LoVo (cell line): Measurements from ENCODE around the gene MECP2.

Experiments used
- DNase-seq: peaks from one replicate; pipeline ENCODE4 v3.0.0-alpha.2; 2016; ENCODE audit warnings: low spot score

Gene MECP2

DNA sequence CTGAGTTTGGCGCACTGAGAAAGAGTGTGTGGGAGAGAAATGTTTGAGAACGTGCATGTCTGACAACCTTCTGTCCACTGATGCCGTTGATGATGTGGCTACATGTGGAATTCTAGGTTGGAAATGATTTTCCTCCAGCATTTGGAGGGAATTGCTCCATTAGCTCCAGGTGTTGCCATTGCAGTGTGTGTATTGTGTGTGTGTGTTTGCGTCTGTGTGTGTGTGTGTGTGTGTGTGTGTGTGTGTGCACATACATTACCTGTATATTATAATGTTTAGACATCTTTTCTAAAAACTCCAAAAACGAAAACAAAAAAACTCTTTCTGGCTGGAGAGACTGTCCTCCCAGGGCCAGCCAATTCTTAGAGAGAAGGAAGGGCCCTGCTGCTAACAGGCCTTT is 18.2 kb upstream of the MECP2 start:
- DNase-seq, result no peak

DNA sequence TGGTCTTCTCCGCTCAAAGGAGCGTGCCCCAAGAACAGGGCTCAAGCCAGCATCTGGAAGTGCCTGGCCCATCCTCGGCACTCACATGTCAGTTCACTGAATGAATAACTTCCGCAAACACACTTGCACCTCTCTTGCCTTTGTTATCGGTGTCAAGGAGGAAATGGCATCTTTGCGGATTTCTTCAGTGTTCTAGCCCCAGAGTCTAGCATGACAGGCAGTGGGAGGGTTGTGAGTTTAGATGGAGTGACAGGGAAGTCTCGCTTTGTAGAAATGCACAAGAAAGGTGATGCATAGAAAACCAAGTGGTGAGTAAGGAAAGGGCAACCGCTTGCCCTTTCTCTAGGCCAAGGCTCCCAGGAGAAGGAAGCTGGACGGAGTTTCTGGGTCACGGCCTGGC is 17.6 kb upstream of the MECP2 start:
- DNase-seq, result no peak

DNA sequence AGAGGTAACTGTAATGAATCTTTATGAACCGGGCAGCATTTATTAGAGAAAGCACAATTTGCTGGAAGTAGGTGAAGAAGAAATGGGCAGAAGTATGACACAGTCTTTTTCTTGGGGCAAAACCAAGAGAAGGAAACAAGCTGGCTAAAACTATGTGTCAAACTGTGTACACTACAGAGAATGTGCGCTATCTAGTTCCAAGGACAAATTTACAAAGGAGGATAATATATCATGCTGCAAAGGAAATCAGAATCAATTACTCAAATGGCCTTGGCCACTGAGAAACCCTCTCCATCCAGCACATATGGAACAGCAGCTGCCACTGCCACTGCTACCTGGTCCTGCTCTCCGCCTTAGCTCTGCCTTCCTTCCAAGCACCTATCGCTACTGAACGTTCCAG is 17.1 kb upstream of the MECP2 start:
- DNase-seq, result no peak

DNA sequence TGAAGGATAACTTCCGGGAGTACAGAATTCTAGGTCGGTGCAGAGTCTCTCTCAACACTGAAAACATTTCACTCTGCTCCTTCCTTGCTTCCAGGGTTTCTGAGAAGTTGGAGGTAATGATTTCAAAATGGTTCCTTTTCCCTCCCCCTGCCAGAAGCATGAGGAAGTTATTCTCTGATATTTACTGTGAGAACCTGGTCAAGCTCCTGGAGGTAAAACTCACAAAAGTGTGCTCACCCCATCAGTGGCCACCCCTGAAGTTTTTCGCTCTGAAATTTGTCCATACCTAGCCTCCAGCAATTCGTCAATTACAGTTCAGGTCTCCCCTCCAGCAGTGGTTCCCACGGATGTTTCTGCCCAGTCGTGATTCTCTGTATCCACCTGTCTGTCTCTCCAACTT is 16.2 kb upstream of the MECP2 start:
- DNase-seq, result no peak

DNA sequence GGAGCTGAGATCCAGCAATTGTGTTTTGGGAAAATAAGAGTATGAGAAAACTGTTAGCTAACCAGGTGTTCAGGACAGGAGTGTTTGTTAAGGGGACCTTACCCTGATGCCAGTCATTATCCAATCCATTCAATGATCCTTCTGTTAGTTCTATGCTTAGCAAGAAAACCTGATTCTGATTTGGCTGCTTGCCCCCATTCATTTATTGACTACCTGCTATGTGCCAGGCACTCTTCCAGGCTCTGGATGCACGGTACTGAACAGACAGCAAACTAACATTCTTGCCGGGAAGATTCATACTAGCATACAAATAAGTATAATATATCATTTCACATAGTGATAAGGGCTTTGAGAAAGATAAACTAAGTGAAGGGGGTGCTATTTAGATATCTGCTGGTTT is 1.0 kb upstream of the MECP2 start:
- DNase-seq, result no peak

DNA sequence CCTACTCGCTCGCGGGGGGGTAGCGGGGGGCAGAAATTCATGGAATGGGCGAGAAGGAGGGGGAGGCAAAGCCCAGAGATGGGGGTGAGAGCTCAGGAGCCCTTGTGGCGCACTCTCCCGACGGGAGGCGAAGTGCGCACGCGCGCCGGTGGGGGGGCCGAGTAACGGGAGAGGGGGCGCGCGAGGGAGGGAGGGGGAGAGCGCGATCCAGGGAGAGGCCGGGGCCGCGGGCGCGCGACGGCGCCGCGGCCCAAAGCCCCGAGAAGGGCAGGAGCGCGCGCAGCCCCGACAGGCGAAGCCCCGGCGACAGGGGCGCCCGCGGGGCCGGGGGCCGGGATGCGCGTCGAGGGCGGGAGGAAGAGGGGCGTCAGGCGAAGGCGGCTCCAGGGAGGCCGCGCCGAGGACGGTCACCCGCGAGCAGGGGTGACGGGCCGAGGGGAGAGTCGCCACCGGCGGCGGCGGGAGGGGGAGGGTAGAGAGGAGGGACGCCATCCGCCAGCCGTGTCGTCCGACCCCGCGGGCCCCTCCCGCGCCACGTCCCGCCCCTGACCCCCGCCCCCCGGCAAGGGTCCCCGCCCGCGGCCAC is 421 bp downstream of the MECP2 start:
- DNase-seq, result peak; percentile 39

DNA sequence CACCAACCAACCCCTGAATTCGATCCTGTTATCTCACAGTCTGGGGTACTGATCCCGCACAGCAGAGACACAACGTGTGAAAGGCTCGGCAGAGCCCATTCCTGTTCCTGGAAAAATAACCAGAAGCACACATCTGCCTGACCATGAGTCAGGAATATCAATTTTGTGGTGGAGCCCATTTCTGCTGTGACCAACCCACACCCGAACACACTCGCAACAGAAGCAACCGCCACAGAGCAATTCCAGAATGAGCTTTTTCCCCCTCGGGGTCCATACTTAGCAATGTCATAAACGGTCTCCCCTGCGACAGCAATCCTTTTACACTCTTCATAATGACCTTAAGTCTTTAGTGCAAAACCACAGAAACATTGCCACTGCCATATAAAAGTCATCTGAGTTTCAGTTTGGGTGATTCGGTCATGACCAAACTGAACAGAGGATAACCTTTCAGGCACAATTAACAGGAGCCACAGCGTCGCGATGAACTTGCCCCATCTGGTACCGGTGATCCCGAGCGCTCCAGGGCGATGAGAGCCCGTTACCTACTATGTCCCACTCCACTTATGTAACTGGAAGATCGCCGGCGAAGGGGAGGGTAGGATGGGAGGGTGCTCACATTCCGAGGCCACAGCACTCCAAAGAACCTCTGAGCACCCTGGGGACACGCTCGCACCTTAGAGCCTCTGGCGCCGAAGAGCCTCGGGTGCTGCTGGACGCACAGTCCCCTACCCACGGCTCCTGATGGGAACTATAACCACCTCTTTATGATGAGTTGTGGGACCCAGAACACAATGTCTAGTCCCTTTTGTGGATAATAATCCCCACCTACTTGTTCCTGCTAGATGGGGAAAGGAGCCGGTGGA is 1.1 kb downstream of the MECP2 start:
- no peak for DNase-seq

DNA sequence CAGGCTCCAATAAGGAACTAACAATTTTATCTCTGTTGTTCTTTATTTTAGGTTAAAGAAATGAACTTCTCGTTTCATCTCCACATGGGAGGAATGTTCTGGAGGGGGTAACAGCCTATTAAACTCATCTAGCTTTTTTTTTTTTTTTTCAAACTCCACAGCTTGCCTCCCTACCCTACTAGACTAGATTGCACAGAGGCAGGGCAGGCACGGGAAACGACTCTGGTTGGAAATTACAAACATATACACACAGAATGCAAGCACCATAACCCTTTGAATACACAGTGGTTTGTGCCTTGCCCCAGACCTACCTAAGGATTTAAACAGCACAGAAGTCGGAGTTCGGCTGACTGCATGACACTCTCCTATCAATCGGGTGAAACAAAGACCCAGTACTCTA is 2.7 kb downstream of the MECP2 start:
- DNase-seq, result no peak

DNA sequence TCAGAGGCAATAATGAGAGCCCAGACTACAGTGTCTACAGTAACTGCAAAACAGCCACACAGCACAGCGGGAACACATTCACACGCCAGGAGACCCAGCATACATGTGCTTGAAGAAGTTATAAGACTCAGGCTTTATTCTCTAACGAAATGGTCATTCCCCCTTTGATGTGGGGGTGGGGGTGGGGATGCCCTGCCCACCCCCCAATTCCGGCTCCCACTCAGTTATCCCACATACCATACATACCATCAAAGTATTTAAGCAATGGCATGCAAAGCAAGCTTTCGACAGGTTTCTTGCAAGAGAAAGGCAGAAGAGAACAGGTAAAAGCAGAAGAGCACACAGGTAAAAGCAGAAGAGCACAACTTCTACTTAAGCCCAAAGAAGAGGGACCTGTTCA is 3.6 kb downstream of the MECP2 start:
- DNase-seq, result no peak

DNA sequence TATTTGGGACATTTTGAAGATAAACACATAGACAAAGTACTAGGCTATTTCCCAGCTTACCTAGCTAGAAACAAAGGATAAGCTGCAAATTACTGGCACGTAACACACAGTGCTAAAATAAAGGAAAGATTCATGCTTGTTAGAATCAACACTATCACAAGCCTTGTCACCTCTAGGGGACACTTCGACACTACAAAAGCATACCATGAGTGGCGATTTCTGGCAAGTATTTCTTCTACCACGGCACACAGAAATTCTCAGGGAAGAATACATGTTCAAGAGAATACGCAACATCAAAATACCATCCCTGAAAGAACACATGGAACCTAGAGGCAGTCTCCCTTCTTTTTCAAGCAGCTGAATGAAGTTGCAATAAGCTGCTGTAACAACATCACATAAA is 5.1 kb downstream of the MECP2 start:
- no peak for DNase-seq

DNA sequence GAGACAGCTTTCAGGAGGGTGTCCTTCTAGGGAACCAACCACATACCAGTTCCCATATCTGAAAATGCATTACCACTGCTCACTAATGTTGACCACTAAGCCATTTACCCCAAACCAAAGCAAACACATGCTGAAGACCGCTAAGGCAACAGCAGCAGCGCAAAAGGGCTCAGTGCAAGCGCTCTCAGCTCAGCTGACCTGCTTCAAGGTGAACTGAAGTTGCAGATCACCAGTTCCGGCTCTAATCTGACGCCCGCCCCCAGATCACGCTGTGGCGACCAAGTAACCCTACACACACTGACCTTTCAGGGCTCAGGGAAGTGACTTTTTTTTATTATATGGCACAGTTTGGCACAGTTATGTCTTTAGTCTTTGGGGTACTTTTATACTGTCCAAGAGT is 5.8 kb downstream of the MECP2 start:
- no peak for DNase-seq

DNA sequence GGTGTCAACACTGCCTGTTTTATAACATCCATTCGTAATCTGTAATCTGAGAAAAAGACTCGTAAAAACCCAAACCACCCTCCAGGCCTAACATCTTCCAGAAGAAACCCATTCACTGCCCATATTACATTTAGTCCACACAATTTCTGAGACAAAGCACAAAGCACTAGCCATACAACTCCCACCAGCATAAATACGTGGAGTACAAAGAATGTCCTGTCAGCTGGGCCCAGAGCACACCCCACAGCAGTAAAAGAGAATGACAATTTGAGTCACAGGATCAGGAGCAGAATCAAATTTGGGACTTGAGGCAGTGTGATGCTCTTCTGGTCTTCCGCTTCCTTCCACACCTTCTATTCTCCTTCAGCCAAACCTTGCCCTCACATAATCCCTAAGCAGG is 6.8 kb downstream of the MECP2 start:
- no peak for DNase-seq

DNA sequence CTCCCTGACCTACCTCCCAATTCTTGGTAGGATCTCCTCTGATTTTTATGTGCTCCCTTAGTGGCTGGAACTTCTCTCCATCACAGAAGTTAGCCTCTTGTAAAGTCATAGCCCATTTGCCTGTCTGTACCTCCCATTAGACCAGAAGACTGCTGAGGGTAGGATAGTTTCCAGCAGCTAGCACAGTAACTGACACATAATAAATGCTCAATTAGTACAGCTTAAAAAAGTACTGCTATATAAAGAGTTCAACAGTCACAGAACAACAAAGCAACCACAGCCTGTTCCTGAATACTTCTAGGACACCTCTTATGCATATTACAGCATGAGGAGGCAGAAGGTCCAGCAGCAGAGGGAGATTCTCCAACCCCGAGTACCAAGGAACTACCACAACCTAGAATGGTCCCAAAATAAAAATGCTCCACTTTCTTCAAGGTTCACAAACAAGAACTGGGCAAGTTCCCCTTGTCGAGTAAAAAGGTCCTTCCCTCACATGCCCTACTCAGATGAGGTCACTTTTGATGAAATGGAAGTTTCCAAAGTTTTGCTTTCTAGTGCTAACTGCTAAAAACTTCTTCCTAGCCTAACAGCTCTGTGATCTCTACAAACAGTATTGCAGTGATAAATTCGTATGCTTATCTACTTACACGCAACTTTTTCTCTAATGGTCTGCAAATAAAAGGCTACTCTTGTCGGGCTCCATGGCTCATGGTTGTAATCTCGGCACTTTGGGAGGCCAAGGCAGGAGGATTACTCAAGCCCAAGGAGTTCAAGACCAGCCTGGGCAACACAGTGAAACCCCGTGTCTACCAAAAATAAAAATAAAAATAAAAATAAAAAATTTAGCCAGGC is 12.8 kb downstream of the MECP2 start:
- no peak for DNase-seq

DNA sequence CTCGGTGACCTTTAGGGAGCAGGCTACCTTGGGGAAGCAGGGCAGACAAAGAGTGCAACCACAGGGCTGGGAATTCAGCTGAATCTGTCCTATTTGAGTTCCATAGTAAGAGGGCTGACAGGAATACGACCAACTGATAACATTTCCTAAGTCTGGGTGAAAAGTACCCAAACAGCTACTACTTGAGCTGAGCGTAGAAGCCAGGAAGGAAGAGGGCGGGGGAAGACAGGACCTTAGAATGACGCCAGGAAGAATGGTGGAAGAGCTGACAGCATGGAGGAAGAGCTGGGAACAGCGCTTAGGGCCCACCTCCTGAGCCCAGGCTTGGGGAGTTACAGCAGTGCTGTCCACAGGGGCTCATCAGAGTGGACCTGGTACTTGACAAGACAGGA is 14.4 kb downstream of the MECP2 start:
- no peak for DNase-seq

DNA sequence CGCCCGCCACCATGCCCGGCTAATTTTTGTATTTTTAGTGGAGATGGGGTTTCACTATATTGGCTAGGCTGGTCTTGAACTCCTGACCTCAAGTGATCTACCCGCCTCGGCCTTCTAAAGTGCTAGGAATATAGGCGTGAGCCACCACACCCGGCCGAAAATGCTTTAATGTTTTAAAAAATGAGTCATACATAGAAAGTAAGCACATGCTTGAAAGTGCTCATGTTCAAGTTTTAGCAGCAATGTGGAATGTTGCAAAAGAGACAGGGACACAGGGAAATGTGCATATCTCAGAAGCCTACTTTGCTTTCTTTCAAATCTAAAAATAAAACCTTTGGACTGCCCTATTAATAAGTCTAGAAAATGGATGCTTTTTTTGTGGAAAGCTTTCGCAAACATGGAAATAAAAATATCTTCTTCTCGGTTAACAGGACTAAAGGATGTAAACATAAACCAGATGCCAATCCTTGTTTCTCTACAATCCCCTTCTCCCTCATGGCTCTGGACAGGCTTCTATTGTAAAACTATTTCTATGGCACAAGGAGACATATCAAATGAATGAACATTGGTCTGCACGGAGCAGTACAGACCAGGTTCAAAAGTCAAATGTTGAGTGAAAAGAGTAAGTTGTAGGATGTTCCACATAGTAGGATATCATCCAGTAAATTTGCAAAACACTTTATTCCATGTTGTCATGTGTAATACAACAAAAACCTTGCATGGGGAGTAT is 15.0 kb downstream of the MECP2 start:
- no peak for DNase-seq

DNA sequence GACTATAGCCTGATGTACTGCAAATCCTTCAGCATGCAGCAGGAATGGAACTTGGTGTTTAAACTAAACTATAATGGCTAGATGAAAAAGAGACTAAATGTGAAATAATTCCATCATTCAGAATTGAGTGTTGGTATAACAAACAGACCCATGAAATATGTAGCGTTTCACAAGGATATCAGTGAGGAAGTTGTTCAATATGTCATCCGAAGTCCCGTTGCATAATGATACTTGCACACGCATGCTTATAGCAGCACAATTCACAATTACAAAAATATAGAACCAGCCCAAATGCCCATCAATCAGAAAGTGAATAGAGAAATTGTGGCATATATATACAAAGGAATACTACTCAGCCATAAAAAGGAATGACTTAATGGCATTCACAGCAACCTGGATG is 20.4 kb downstream of the MECP2 start:
- DNase-seq, result no peak

DNA sequence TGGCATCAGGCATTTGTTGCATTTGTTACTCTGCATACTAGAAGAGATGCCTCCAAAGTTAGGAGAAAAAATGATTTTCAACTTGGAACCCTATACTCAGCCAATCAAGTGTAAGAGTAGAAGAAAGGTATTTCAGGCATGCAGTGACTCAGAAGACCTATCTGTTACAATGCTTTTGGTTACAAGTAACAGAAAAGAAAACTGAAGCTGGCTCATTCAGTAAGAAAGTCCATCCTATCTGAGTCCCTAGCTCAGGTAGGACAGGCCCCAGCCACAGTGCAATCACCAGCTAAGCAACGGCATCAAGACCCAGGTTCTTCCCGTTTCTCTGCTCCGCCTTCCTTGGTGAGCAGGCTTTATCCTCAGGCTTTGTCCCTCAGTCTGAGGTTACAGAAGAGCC is 23.3 kb downstream of the MECP2 start:
- no peak for DNase-seq

DNA sequence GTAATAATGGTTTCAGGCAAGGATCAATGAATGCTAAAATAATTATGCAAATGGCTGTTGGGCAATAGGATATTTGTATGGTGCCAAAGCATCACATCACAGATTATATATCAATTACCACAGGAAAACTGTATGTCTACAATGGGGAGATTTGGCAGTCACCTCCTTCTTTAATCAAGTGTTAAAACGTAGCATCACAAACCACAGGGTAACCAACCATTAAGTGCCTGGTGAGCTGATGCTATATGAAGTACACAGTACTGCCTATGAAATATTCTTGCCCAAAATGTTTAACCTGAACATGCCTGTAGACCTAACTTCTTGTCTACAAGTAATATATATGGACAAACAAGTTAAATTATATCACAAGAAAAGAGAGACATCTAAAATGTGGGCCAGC is 25.3 kb downstream of the MECP2 start:
- DNase-seq, result no peak

DNA sequence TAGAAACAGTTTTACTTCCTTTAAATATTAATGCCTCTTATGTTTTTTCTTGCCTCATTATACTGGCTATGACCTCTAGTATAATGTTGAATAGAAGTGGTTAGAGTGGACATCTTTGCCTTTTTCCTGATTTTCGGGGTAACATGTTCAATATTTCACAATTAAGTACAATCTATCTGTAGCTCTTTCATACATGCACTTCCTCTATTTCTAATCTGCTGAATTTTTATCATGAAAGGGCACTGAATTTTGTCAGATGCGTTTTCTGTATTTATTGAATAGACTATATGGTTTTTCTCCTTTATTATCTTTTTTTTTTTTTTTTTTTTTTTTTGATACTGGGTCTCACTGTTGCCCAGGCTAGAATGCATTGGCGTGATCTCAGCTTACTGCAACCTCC is 29.0 kb downstream of the MECP2 start:
- DNase-seq, result no peak

DNA sequence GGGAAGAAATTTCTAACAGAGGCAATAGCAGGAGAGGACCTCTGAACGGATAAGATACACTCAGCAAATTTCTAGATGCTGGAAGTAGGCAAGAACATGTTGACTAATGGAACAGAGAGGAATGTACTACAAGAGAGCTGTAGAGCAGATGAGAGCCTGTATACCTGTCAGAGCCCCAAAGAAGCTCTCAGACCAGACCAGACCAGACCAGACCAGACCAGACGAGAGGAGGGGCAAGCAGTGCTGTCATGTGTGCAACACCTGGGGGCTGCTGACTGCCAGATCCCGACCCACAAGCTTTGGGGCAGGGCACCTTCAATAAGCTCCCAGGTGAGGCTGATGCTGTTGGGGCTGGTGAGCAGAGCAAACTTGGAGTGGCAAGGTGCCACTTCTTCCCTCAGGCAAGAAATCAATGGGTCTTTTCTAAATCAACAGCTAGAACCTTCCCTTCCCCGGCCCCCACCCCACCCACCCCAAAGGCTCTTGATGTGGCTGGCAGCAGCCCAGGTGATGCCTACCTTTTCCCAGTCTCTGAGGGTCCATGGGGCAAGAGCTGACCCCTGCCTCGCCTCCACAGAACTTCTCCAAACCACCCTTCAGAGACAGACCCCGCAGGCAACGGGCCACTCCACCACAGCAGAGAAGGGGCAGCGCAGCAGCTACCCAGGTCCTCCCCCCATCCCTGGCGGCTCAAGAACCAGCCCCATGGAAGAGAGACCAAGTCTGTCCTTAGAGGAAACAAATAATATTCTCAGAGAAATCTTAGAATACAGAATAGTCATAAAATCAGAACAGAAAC is 32.7 kb downstream of the MECP2 start:
- no peak for DNase-seq

DNA sequence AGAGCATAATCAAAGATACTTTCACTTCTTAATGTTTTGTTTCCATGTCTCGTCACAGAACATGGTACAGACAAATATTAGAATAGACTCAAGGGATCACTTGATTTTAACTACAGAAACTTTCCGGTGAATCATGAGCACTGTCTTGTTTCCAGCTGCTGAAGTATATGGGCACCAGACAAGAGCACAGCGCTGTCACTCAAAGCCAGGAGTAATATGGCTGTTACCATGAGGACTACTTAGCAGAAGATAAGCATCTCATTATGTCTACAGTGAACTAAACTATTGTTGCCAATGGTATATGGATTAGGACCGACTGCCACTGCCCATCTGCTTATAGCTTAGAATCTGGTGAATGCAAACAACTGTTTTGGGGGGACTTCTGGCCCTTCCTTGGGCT is 34.3 kb downstream of the MECP2 start:
- DNase-seq, result no peak

DNA sequence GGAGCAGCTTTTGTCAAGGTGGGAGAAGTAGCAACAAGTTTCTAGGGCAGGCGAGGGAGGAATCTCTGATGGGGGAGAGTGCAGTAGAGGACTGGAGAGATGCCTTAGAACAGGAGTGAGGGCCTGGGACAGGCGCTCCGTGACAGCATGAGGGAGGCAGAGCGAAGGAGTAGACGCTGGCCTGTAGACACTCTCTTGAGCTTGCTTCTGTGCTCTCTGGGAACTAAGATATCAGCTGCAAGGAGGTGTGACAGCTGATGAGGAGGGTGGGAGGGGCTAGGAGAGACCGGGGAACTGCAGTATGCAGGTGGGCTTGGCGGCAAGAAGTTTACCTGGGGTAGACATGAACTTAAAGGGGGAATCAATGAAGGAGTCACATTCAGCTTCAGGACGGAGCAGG is 35.7 kb downstream of the MECP2 start:
- no peak for DNase-seq
